Fibroblast of lung (primary cell): ENCODE measurements around the gene PAFAH1B2.

Source experiments
- EZH2 ChIP-seq: IDR thresholded peaks from 2 replicates; pipeline ENCODE4 v1.5.1; 2012; ENCODE audit warnings: low read length, control low read depth, mild to moderate bottlenecking; ENCODE audit errors: missing control alignments
- TF ChIP-seq, protein P1 (sequence below), 2 donors: IDR thresholded peaks in 1 of 2; conservative IDR thresholded peaks in 1 of 2; 1 replicate in 1 of 2; 2 replicates in 1 of 2; pipeline ENCODE4 v1.5.1; 2011 to 2012; ENCODE audit warnings: low read length in 2 of 2, control low read depth in 1 of 2, inconsistent platforms in 1 of 2, low read depth in 1 of 2, mild to moderate bottlenecking in 1 of 2

DNA sequence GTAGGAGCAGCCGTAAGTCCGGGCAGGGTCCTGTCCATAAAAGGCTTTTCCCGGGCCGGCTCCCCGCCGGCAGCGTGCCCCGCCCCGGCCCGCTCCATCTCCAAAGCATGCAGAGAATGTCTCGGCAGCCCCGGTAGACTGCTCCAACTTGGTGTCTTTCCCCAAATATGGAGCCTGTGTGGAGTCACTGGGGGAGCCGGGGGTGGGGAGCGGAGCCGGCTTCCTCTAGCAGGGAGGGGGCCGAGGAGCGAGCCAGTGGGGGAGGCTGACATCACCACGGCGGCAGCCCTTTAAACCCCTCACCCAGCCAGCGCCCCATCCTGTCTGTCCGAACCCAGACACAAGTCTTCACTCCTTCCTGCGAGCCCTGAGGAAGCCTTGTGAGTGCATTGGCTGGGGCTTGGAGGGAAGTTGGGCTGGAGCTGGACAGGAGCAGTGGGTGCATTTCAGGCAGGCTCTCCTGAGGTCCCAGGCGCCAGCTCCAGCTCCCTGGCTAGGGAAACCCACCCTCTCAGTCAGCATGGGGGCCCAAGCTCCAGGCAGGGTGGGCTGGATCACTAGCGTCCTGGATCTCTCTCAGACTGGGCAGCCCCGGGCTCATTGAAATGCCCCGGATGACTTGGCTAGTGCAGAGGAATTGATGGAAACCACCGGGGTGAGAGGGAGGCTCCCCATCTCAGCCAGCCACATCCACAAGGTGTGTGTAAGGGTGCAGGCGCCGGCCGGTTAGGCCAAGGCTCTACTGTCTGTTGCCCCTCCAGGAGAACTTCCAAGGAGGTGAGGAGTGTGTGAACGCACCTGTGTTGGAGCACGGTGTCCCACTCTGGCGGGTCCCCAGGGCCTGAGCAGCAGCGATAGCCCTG, 55.2 kb downstream of the PAFAH1B2 start, which contains the start of gene TAGLN:
- TF ChIP-seq, protein P1, sequence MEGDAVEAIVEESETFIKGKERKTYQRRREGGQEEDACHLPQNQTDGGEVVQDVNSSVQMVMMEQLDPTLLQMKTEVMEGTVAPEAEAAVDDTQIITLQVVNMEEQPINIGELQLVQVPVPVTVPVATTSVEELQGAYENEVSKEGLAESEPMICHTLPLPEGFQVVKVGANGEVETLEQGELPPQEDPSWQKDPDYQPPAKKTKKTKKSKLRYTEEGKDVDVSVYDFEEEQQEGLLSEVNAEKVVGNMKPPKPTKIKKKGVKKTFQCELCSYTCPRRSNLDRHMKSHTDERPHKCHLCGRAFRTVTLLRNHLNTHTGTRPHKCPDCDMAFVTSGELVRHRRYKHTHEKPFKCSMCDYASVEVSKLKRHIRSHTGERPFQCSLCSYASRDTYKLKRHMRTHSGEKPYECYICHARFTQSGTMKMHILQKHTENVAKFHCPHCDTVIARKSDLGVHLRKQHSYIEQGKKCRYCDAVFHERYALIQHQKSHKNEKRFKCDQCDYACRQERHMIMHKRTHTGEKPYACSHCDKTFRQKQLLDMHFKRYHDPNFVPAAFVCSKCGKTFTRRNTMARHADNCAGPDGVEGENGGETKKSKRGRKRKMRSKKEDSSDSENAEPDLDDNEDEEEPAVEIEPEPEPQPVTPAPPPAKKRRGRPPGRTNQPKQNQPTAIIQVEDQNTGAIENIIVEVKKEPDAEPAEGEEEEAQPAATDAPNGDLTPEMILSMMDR (conservative IDR thresholded peaks at IDR 0.05 in 1 of 2, IDR thresholded peaks at IDR 0.05 in 1 of 2; ENCODE audit: low read depth in 1 of 2, low read length in 2 of 2) = no peak
- TF ChIP-seq EZH2 = no peak
